Measurements from ENCODE around the gene OR5C1. TPM values are rescaled to one million over a fixed set of nuclear protein-coding genes. Genes with fewer than 3 reads are reported as not detected.

The OR5C1 gene
- total RNA-seq (2014; rRNA removed; shearing (Covaris generic)): not detected in 2 replicates

DNA sequence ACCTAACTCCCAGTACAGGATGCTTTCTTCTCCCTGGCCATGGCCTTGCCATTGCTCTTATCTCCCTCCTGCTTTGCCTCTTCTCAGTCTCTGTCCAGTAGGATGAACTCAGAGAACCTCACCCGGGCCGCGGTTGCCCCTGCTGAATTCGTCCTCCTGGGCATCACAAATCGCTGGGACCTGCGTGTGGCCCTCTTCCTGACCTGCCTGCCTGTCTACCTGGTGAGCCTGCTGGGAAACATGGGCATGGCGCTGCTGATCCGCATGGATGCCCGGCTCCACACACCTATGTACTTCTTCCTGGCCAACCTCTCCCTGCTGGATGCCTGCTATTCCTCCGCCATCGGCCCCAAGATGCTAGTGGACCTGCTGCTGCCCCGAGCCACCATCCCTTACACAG, at the start of gene OR5C1:
OR5C1 (plus strand) TSS at position 103 of the 400 bp plus-strand sequence; CDS start at position 103, 0 bp downstream.
- no peak for DNase-seq (ENCODE audit: low spot score)
- in situ Hi-C loops (cut with HindIII; ENCODE audit: low sequenced_read_pairs): no loop called here

- no peak for DNase-seq (ENCODE audit: low spot score)
- in situ Hi-C loops (cut with HindIII; ENCODE audit: low sequenced_read_pairs): no loop called here
Measured at GRCh38 chr9:122742003-122742402, 46.7 kb upstream of the OR5C1 start, which contains the start of gene OR1L6. Gene OR1L6, plus strand, starts transcription at chr9:122742303. Its CDS starts 7,545 bp downstream, at chr9:122749848.

GRCh38 chr9:122754825-122755224, 33.9 kb upstream of the OR5C1 start:
- DNase-seq (ENCODE audit: low spot score): no peak
- in situ Hi-C loops (cut with HindIII; ENCODE audit: low sequenced_read_pairs): no loop called here

GRCh38 chr9:122767817-122768216, 20.9 kb upstream of the OR5C1 start:
- in situ Hi-C loops (cut with HindIII; ENCODE audit: low sequenced_read_pairs): no loop called here

DNA sequence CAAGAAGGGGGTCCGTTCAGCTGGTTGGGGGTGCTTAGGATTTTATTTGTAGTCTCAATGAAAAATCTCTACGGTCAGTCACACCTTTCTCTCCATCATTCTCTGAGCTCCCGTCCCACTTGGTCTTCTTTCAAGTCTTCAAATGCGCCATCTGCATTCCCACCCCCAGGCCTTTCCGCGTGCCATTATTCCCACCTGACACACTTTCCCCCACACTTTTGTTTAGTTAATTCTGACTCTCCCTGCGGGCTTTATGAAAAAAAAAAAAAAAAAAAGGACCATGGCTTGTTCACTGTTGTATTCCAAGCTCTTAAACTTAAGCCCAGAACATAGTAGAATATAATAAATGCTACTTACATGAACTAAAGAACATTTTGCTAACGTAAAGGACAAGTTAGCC, 11.7 kb upstream of the OR5C1 start:
- no peak for DNase-seq (ENCODE audit: low spot score)
- in situ Hi-C loops (cut with HindIII; ENCODE audit: low sequenced_read_pairs): no loop called here

More at GRCh38 chr9:122767817-122768216, 20.9 kb upstream of the OR5C1 start:
- no peak for DNase-seq (ENCODE audit: low spot score)

DNA sequence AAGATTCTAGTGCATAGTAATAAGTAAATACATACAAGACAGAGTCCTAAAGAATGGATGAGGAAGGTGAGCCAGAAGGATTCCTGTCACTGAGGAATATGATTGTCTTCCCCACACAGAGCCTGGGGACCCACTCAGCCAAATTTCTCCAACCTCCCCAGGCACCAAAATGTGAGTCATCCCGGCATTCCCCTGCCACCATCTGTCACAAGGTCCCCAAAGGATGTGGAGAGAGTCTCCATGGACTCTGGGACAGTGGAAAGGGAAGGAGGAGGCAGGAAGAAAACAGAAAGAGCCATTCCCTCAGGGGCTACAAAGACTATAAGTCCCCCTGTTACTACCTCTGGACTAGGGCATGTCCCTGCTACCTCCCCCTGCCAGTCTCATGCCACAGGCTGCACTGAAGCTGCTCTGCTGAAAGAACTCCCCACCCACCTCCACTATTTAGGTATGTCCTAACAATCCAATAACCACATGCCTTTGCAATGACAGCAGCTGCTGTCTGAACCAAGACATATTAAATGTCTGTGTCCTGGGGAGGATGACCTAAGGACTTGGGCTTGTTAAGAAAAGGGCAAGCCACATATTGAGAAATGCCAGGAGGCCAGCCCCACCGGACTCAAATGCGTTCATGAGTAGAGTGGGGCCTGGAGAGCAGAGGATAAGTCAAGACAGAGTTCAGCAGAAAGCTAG, 10.7 kb upstream of the OR5C1 start:
- in situ Hi-C loops (cut with HindIII; ENCODE audit: low sequenced_read_pairs): no loop called here
- no peak for DNase-seq (ENCODE audit: low spot score)

- in situ Hi-C loops (cut with HindIII; ENCODE audit: low sequenced_read_pairs): no loop called here
- no peak for DNase-seq (ENCODE audit: low spot score)
Measured at GRCh38 chr9:122779181-122779580, 9.6 kb upstream of the OR5C1 start.

DNA sequence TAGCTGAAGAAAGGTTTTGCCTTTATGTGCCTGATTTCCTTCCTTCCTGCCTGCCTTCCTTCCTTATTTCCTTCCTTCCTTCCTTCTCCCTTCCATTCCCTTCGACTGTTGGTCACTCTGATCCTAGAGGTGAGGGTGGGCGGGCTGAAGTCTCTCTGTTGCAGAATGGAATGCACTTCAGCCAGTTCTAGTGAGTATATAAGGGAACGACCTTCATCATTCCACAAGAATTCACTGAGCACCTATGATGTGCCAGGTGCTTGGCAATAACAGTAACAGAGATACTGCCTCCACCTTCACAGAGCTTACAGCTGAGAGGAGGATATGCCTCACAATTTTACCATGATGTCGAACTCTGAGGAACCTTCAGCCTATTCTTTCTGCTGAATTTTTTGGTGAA, 8.7 kb upstream of the OR5C1 start:
- in situ Hi-C loops (cut with HindIII; ENCODE audit: low sequenced_read_pairs): no loop called here
- no peak for DNase-seq (ENCODE audit: low spot score)

DNA sequence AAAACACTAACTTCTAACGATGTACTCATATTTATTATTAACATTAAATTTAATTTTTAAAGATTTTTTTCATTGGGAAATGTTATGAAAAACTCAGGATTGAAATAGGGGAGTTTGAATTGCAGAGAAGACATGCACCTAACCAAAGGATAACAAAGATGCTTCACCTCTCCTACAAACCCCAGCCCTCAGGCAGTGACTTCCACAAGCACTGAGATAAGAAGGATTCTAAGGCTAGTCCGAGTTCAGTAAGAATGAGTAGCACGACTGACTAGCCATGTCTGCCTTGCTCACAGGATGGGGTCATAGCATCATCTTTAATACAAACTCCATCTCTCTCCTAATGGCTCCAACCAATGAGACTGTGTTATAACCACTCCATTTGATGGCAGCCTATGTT, 7.1 kb upstream of the OR5C1 start:
- no peak for DNase-seq (ENCODE audit: low spot score)
- in situ Hi-C loops (cut with HindIII; ENCODE audit: low sequenced_read_pairs): no loop called here

DNA sequence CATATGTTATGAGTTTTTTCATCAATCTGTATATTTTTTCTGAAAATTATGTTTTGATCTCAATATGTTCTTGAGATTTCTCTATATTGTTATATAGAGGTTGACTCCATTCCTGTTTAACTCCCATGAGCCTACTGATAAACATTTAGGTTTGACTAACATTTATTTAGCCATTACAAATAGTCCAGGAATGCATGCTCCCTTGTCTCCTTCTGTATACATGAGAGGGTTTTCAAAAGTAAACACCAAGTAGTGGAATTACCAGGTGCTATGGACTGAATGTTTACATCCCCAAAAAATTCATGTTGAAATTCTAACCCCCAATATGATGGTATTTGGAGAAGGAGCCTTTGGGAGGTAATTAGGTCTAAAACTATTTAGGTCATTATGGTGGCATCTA, 3.5 kb upstream of the OR5C1 start:
- in situ Hi-C loops (cut with HindIII; ENCODE audit: low sequenced_read_pairs): no loop called here
- no peak for DNase-seq (ENCODE audit: low spot score)

- in situ Hi-C loops (cut with HindIII; ENCODE audit: low sequenced_read_pairs): no loop called here
- no peak for DNase-seq (ENCODE audit: low spot score)
Measured at GRCh38 chr9:122786338-122786737, 2.4 kb upstream of the OR5C1 start.

- DNase-seq (ENCODE audit: low spot score): no peak
- in situ Hi-C loops (cut with HindIII; ENCODE audit: low sequenced_read_pairs): no loop called here
Measured at GRCh38 chr9:122789256-122790046, 718 bp downstream of the OR5C1 start.

GRCh38 chr9:122791872-122792669, 3.3 kb downstream of the OR5C1 start:
- no peak for DNase-seq (ENCODE audit: low spot score)
- in situ Hi-C loops (cut with HindIII; ENCODE audit: low sequenced_read_pairs): no loop called here

DNA sequence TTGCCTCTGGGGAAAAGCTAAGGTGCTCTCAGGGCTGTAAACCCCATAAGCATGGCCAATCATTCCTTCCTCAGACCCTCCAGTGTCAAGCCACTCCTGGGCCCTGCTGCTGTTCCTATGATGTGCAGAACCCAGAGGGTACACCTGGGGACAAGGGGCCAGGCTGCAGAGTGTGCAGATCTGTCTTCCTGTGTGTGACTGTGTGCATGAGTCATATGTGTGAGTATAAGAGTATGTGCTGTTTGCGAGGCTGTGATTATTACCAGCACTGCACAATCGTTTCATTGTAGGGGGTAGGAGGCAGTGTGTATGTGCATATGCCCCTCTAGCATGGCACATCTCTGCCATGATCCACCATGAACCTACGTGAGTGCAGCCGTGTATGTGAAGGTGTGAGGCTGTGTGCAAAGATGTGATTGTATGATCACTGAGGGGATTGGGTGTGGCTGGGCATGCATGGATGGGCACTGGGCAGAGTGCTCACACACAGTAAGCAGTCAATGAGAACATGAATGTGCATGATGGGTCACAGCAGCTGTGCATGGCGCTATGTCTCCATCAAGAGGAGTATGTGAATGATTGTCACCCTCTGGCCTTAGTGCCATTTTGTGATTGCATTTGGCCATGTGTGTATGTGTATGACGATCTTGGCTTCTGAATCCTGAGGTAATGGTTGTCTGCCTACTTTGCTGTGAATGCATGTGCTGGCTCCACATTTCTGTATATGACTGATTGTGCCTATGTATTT, 8.8 kb downstream of the OR5C1 start:
- in situ Hi-C loops (cut with HindIII; ENCODE audit: low sequenced_read_pairs): no loop called here
- DNase-seq (ENCODE audit: low spot score): no peak

DNA sequence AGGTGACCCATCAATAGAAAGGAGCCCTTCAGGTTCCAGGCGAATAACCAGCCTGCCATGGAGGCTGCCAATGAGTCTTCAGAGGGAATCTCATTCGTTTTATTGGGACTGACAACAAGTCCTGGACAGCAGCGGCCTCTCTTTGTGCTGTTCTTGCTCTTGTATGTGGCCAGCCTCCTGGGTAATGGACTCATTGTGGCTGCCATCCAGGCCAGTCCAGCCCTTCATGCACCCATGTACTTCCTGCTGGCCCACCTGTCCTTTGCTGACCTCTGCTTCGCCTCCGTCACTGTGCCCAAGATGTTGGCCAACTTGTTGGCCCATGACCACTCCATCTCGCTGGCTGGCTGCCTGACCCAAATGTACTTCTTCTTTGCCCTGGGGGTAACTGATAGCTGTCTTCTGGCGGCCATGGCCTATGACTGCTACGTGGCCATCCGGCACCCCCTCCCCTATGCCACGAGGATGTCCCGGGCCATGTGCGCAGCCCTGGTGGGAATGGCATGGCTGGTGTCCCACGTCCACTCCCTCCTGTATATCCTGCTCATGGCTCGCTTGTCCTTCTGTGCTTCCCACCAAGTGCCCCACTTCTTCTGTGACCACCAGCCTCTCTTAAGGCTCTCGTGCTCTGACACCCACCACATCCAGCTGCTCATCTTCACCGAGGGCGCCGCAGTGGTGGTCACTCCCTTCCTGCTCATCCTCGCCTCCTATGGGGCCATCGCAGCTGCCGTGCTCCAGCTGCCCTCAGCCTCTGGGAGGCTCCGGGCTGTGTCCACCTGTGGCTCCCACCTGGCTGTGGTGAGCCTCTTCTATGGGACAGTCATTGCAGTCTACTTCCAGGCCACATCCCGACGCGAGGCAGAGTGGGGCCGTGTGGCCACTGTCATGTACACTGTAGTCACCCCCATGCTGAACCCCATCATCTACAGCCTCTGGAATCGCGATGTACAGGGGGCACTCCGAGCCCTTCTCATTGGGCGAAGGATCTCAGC, 11.6 kb downstream of the OR5C1 start, which contains the start of gene OR1K1:
OR1K1 (plus strand) TSS at position 58 of the 995 bp plus-strand sequence; CDS start at position 58, 0 bp downstream.
- DNase-seq (ENCODE audit: low spot score): no peak
- in situ Hi-C loops (cut with HindIII; ENCODE audit: low sequenced_read_pairs): no loop called here

DNA sequence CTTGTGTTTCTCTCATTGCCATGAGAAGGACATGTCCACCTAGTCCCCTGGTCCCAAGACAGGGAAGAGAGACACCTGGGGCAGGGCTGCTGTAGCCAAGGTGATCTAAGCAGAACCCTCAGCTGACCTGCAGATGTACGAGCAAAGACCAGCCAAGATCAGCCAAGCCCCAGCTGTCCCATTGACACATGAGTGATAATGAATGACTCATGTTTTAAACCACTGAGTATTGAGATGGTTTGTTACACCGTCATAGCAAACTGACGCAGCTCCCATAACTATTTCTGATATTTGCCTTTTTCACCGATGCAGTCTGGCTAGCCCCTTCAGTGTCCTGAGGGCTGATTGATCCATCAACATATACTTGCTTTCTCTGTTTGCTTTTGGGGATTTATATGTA, 17.9 kb downstream of the OR5C1 start:
- no peak for DNase-seq (ENCODE audit: low spot score)
- in situ Hi-C loops (cut with HindIII; ENCODE audit: low sequenced_read_pairs): no loop called here

DNA sequence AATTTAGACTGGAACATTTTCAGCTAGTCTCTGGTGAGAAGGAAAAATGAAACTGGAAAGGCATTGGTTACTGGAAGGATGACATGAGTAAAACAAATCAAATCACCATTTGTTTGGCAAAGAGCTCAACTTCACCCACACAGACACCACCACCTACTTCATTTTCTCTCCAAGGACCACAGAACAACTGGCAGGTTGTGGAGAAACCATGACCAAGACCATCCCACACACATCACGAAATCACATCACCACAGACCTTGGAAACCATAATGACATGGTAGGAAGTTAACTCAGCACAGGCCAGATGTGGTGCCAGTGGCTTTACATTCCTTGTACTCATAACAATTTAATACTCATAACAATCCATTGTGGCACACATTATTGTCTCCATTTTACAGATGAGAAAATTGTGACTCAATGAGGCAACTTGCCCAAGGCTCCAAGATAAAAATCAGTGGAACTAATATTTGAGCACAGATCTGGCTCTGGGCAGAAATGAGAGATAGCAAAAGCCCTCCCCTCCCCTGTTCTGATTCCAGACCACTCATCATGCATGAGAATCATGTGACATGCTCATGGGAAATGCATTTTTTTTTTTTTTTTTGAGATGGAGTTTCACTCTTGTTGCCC, 18.7 kb downstream of the OR5C1 start:
- no peak for DNase-seq (ENCODE audit: low spot score)
- in situ Hi-C loops (cut with HindIII; ENCODE audit: low sequenced_read_pairs): no loop called here
